HG03135 (cell line): Measurements from ENCODE around the gene RALGPS2.
"Not testable (repeated sequence)": the region's sequence is repeated elsewhere in the genome, so short reads cannot be mapped to it uniquely, and the experiment has no call there.

Experiments
- ATAC-seq: cut with Tn5 transposase; IDR thresholded peaks from one replicate; pipeline ENCODE4 v1.9.1; 2021; ENCODE audit warnings: mild to moderate bottlenecking, moderate library complexity; ENCODE audit not compliant: unreplicated experiment

Gene RALGPS2

DNA sequence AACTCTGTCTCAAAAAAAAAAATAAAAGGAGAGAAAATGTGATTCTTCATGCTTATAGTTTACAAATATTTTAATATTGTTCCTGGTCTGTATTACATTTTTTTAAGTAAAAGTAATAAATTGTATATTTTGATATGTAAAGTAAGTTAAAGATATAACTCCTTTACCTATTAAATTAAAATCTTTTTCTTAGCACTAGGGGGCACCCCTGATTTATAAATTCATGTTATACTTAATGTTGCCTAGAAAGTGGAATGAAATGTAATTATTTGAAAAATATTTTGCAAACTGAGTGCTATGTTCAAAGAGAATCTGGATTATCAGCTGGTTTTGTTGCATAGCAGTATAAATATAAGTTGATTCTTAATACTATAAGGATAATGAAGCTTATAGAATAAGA lies 49.2 kb downstream of the RALGPS2 start:
- ATAC-seq, result no peak

GRCh38 chr1:178776553-178776952 lies 51.5 kb downstream of the RALGPS2 start:
- no peak for ATAC-seq

DNA sequence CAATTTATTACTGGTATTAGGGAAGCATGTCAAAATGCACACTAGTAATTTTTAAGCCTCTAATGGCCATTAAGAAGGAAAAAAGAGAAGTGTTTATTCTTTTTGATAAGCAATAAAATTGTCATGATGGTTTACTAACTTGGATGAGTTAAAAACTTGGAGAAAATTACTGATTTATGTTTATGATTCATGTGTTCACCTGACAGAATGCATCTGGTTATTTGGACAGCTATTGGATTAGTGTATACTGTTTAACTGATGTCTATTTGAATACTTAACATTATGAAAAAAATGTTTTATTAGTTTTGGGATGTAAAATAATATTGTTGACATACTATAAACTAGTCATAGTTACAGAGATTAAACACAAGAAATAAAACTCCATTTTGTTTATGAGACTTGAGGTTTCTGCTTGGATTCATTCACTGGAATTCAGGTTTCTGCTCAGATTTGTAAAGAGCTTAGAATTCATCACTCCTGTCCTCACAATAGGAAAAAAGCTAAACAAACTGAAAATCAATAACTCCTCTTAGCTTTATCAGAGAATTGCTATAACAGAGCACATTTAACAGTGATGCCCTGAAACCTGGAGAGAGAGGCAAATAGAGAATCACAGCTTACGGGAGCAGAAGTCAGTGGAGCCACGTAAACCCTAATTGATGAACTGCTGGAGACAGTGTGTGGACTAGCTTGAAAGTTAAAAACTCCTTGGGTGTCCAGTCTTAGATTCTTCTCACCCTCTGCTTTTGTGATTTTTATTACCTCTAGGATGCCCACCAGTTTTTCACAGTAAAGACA lies 56.7 kb downstream of the RALGPS2 start:
- ATAC-seq, result no peak

- ATAC-seq, result no peak
Measured at GRCh38 chr1:178784131-178784536, 59.1 kb downstream of the RALGPS2 start.

GRCh38 chr1:178792394-178792793 lies 67.3 kb downstream of the RALGPS2 start:
- ATAC-seq, result no peak

DNA sequence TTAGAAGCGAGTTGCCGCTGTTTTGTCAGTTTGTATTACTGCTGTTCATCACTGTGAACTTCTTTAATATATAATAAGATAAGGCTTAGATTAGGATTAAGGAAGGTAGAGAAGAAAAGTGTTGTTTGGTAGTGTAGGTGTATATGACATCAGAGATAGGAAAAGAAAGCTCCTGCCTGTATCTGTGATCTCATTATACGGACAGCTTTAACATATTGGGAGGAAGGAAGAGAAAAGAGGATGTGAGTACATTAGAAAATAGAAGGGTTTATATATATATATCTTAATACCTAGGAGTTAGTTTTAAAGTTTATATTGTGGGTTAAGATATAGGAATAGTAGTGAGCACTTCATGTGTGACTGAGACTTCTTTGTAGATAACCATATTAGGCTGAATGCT lies 71.0 kb downstream of the RALGPS2 start:
- no peak for ATAC-seq

- no peak for ATAC-seq
Measured at GRCh38 chr1:178797590-178797989, 72.5 kb downstream of the RALGPS2 start.

DNA sequence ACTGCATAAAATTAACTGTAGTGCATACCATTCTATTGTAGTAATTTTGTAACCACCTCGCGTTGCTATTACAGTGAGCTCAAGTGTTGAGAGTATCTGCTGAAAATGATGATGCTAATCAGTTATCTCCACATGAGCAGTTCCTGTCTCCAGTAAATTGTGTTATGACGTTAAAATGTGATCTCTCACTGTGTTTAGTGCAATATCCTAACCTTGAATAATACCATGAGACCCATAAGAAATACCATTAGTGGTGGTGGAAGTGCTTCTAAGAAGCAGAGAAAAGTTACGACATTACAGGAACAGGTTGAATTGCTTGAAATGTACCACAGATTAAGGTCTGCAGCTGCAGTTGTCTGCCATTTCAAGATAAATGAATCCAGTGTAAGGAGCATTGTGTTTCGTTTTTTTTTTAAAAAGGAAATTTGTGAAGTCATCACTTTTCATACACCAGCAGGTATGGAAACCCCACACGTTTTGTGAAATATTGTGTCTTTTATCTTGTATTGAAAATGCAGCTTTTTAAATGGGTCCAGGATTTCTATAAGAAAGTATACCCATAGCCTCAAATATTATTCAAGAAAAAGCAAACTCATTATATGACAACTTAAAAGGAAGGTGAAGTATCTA lies 73.3 kb downstream of the RALGPS2 start:
- no peak for ATAC-seq

GRCh38 chr1:178802873-178803272 lies 77.8 kb downstream of the RALGPS2 start:
- ATAC-seq, result no peak

DNA sequence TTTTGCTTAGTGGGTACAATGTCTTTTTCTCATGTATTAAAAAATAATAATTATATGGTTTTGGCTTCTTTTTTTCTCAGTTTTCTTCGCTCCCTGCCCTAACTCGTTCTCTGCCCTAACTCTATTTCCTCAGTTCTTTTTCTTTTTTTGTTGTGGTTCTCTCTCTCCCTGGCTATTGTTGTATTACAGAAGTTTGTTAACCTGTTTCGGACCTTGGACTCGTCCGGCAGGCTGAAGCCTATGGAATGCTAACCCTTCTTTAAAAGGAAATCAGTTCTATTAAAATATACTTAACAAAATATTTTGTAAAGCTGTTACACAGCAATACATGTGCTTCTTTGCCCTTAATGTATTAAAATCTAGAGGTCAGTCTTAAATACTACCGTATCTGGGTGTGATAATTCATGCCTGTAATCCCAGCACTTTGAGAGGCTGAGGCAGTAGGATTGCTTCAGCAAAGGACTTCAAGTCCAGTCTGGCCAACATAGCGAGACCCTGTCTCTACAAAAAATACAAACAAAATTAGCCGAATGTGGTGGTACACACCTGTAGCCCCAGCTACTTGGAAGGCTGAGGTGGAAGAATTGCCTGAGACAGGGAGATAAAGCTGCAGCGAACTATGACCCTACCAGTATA lies 81.7 kb downstream of the RALGPS2 start:
- no peak for ATAC-seq

GRCh38 chr1:178808529-178808928 lies 83.5 kb downstream of the RALGPS2 start:
- no peak for ATAC-seq

- no peak for ATAC-seq
Measured at GRCh38 chr1:178810585-178810984, 85.5 kb downstream of the RALGPS2 start.

DNA sequence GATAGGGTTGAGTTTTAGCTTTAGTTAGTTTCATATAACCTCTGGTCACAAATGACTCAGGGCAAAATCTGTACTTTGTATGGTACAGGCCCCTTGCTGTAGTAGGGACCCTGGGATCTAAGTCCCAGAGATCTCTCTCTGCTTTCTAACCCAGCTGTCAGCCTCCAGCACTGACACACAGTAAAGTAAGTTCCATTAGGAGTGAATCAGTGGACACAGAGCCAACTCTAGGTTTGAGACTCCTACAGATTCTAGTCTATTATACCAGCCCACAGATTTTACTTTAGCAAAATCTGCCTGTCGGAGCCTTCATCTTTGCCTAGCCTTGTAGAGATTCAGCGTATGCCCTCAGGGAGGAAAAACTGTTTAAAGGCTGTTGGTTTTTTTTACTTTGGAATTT lies 93.4 kb downstream of the RALGPS2 start:
- no peak for ATAC-seq

DNA sequence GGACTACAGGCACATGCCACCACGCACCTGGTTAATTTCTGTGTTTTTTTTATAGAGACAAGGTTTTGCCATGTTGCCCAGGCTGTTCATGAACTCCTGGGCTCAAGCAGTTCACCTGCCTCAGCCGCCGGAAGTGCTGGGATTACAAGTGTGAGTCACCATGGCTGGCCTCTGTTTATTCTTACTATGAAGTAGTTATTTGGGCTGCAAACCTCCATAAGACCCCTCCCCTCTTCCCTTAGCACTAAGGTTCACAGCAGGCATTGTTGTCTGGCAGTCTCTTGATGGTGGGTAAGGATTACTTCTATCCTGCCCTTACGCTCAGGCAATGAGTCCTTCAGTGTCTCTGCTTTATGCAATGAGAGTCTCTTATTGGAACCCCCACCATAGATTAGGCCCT lies 94.1 kb downstream of the RALGPS2 start:
- ATAC-seq, result no peak

DNA sequence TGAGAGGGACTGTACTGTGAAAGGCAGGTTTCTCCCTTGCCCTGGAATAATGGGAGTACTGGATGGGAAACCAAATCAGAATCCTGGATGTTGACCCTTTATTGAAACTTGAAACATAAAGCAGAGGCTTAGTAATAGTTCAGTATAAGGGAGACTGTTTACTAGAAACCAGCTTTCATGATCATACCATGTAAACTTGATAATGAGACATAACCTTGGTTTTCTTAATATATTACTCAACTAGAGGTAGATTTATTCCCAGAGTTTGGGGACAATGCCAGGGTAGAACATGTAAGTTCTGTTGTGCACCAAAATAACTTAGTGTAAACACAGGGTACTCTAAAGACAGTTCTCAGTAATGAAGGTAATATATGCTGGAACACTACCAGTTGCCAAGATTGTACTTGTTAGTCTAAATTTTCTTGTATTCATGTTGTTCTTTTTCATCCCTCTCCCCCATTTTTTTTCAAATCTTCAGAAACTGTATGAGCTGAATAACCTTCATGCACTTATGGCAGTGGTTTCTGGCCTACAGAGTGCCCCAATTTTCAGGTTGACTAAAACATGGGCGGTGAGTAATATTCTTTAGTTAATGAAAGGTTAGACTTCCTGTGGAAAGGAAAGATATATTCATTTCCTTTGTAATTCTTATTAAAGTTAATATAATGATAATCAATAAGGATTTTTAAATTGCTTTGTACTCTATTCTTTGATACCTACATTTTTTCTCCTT lies 96.3 kb downstream of the RALGPS2 start:
- no peak for ATAC-seq

DNA sequence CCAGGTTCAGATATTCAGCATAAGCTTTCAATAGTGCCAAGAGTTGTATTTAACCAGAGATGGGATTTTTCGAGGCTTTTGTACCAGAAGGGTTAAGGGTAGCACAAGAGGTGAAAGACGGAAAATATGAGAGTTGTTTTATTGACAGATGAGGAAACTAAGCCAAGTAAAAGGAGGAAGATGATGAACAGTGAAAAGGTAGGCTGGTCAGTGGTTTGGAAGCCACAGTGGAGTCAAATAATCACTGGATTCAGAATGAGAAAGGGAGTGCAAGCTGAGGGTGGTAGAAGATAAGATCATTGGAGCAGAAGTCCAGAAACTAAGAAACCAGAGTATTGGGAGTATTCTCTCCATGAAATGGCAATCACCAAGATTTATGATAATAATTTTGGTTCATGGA lies 100.1 kb downstream of the RALGPS2 start:
- no peak for ATAC-seq

DNA sequence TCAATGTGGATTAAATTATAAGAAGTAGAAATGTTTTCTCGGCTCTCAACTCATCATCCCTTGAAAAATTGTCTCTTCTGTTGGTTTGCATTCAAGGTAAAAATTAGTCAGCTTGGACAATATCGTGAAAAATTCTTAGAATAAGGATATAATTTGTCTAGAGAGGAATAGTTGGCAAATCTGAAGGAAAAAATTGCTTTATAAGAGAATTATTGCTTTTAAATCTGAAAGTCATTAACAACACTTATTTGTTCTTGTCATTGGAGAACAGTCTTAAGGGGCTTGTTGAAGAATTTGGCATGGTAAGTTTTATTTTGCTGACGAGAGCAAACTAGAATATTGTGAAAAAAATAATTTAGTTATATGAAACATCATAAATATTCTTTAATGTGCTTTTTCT lies 119.4 kb downstream of the RALGPS2 start:
- no peak for ATAC-seq

DNA sequence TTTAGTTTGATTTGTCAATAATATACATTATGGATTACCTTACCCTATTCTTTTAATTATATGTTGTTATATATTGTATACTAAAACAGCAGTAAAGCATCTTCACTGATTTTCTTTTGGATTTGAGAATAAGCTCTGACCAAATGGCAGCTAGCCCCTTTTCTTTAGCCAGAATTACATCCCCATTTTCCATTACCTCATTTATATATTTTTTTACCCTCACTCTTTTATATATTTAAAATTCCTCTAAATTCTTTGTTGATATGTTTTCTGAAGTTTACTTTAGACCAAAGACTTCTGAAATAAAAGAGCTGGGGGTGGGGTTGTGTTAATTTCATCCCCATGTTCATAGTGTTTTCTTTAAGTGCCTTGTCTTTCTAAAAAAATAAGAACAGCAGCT lies 121.3 kb downstream of the RALGPS2 start:
- no peak for ATAC-seq

GRCh38 chr1:178847396-178847849 lies 122.4 kb downstream of the RALGPS2 start:
- ATAC-seq, result no peak

DNA sequence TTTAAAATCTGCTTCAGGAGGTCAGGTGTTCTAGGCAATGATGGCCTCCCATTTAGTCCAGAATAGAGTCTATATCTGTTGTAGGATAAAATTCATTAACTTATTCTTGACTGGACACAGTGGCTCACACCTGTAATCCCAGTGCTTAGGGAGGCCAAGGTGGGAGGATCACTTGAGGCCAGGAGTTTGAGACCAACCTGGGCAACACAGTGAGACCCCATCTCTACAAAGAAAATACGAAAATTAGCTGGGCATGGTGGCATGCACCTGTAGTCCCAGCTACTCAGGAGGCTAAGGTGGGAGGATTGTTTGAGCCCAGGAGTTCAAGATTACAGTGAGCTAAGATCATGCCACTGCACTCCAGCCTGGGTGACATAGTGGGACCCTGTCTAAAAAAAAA lies 122.9 kb downstream of the RALGPS2 start:
- not testable (repeated sequence) for ATAC-seq

DNA sequence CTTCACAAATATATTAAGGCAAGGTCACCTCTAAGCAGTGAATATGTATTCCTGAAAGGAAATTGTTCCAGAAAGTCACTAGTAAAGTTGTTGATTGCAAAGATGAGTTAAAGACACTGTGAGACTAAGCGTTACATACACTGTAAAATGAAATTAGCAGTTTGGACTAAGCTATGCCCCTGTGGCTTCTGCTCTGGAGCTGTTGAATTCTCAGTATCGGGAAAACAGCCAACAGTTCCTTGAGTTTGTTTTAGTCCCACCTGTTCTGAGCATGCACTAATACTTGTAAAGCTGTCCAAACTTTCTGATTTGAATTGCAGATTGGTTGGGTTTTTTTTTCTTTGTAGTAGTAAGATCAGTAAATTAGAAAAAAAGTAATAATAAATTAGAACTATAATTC lies 124.9 kb downstream of the RALGPS2 start:
- ATAC-seq, result no peak
